ENCODE data around the gene NCOR2. TPM values are rescaled to one million over a fixed set of nuclear protein-coding genes. Genes with fewer than 3 reads are reported as not detected.

The NCOR2 gene
- total and polyA plus RNA-seq, 12 donors = 16.9 to 243 (median 173) TPM

DNA sequence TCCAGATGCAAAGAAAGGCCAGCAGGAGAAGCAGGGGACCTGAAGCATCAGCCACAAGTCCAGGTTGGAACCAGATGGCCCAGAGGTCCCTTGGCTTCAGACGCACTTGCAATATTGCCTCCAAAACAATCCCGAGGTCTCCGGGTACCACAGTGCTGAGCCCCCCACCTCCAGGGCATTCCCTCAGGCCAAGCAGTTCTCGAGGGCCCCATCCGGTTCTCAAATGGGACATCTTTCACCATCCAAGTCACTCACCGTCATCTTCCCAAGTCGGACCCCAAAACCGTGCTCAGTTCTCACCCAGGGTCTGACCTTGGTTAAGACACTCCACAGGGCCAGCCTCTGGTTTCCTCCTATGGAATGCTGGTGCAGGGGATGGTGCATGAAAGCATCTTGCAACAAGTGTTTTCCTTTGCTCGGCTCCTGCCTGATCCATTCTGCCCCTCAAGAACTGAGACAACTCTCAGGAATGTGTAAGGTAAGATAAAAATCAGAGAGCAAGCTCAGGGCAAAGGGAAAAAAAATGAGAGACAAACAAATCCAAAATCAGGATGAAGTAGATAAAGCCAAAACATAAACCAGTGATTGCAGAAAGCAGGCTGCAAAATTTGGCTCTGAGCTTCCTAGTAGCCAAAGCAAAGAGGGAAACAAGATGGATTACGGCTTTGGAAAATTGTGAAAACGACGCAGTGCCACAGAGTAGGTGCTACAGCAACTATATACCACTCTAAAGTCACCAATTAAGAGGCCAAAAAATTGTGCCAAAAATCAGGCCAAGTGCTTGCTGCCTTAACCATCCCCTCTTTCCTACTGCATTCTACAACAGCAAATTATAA is 8.0 kb downstream of the NCOR2 start:
- H3K36me3 ChIP-seq (replicated peaks in 1 of 2) = no peaks in the 10 kb centered on the region
- intact Hi-C loops (cut with DNase I) = loop anchor here in 1 of 2 donors (10.0 kb wide), 1 partner anchor 125 kb away; no protein-coding TSS in a partner anchor
- no peaks in the 10 kb centered on the region for H3K9me3 ChIP-seq (replicated peaks in 1 of 3)
- no peak overlapping the region for H3K4me3 ChIP-seq
- DNase-seq = no peak
- H3K4me1 ChIP-seq (replicated peaks in 1 of 2) = peaks cover 27 to 79% of the 10 kb centered on the region in 2 donors
- TF ChIP-seq POLR2A (IDR thresholded peaks at IDR 0.05) = no peak
- TF ChIP-seq, protein P1, sequence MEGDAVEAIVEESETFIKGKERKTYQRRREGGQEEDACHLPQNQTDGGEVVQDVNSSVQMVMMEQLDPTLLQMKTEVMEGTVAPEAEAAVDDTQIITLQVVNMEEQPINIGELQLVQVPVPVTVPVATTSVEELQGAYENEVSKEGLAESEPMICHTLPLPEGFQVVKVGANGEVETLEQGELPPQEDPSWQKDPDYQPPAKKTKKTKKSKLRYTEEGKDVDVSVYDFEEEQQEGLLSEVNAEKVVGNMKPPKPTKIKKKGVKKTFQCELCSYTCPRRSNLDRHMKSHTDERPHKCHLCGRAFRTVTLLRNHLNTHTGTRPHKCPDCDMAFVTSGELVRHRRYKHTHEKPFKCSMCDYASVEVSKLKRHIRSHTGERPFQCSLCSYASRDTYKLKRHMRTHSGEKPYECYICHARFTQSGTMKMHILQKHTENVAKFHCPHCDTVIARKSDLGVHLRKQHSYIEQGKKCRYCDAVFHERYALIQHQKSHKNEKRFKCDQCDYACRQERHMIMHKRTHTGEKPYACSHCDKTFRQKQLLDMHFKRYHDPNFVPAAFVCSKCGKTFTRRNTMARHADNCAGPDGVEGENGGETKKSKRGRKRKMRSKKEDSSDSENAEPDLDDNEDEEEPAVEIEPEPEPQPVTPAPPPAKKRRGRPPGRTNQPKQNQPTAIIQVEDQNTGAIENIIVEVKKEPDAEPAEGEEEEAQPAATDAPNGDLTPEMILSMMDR (IDR thresholded peaks at IDR 0.05) = no peak
- H3K27ac ChIP-seq = peak overlapping the region in 1 of 5 donors; percentile 12
- no peaks in the 10 kb centered on the region for H3K27me3 ChIP-seq
- 83 to 88% (median 85%) methylated on average over 6 to 12 of the region's 12 CpGs for WGBS, 4 donors

DNA sequence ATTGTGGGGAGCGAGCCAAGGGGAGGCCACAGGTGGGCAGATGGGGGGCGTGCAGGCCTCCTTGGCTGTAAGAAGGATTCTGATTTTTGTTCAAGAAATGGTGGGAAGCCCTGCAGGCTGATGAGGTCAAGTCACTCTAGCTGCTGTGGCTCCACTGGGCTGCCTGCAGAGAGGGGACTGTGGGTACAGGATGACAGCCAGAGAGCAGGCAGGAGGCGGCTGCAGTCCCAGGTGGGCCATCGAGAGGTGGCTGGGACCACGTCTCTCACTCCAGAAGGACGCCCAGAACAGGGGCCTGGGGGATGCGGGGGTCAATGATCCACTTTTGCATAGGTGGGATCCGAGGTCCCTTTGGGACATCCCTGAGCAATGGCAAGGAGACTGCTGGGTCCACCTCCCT is 9.1 kb downstream of the NCOR2 start:
- H3K4me1 ChIP-seq (replicated peaks in 1 of 2) = peaks cover 23 to 81% of the 10 kb centered on the region in 2 donors
- peak overlapping the region in 1 of 5 donors; percentile 59 for H3K27ac ChIP-seq

DNA sequence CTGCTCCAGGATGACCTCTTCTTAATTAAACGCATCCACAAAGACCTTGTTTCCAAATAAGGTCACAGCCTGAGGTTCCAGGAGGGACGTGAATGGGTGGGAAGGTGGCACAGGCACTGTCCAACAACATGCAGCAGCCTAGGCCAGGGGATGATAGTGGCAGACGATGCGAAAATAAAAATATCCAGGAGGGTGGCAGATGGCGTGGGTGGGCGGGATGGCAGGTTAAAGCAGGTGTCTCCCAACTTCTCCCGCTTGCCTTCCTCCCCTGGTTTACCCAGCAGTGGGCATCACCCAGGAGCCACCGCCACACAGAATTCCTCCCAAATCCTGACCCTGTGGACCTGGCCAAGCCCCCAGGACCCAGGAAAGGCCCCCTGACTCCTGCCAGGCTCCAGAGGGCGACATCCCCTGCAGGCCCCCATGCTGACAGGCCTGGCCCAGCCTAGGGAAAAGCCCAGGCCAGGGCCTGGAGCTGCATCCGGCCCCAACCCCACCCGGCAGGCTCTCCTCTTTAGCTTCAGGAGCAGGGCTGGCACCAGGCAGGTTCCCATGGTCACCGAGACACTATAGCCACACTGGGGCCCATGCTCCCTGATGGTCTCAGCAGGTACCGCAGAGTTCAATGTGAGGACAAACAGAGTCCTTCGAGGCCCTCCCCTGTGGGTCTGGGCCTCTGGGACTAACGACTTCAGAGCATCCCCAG is 9.7 kb downstream of the NCOR2 start:
- H3K36me3 ChIP-seq (replicated peaks in 1 of 2) = no peaks in the 10 kb centered on the region
- no peak for TF ChIP-seq POLR2A (IDR thresholded peaks at IDR 0.05)
- TF ChIP-seq, protein P1 (IDR thresholded peaks at IDR 0.05) = no peak

More for the DNA sequence above, 9.1 kb downstream of the NCOR2 start:
- Histone ChIP-seq H3K36me3 (replicated peaks in 1 of 2) (no peaks in the 10 kb centered on the region), H3K4me3 (no peak overlapping the region), H3K27me3 (no peaks in the 10 kb centered on the region), H3K9me3 (replicated peaks in 1 of 3) (no peaks in the 10 kb centered on the region)
- intact Hi-C loops (cut with DNase I) = no loop called here
- DNase-seq = no peak
- TF ChIP-seq, protein P1 (IDR thresholded peaks at IDR 0.05) = no peak
- no peak for TF ChIP-seq POLR2A (IDR thresholded peaks at IDR 0.05)
- WGBS, 4 donors = 81 to 91% (median 83%) methylated on average over 3 to 8 of the region's 8 CpGs

DNA sequence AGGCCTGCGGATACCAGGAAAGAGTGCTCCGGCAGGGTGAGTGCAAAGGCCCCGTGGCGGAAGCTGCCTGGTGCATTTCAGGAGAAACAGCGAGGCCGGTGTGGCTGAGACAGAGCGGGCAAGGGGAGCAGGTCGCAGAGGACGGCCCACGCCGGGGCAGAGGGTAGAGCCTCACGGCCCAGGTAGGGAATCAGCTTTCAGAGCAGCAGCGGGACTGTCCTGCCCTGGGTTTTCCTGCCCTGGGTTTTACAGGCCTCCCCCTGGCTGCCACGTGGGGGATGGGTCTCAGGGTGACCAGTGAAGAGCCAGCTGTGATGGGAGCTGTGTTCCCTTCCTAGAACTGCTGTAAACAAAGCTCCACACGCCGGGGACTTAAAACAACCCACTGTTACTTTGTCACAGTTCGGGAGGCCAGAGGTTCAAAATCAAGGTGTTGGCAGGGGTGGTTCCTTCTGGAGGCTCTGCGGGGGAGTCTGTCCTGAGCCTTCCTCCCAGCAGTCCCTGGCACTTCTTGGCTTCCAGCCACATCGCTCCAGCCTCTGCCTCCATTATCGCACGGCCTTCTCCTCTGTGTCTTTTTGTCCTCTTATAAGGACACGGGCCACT is 10.4 kb downstream of the NCOR2 start:
- intact Hi-C loops (cut with DNase I) = no loop called here
- 62 to 74% (median 69%) methylated on average over 22 of the region's 22 CpGs for WGBS, 4 donors
- no peak overlapping the region for H3K4me3 ChIP-seq
- H3K4me1 ChIP-seq (replicated peaks in 1 of 2) = peaks cover 17 to 81% of the 10 kb centered on the region in 2 donors
- DNase-seq = peak in 2 of 7 donors; percentile 41 to 54
- H3K27ac ChIP-seq = peak overlapping the region in 1 of 5 donors; percentile 59
- H3K27me3 ChIP-seq = no peaks in the 10 kb centered on the region
- TF ChIP-seq, protein P1 (IDR thresholded peaks at IDR 0.05) = peak in 1 of 6 experiments; percentile 9
- no peak for TF ChIP-seq POLR2A (IDR thresholded peaks at IDR 0.05)
- no peaks in the 10 kb centered on the region for H3K36me3 ChIP-seq (replicated peaks in 1 of 2)
- H3K9me3 ChIP-seq (replicated peaks in 1 of 3) = no peaks in the 10 kb centered on the region

More for the DNA sequence above, 9.7 kb downstream of the NCOR2 start:
- H3K4me1 ChIP-seq (replicated peaks in 1 of 2) = peaks cover 23 to 81% of the 10 kb centered on the region in 2 donors
- H3K9me3 ChIP-seq (replicated peaks in 1 of 3) = no peaks in the 10 kb centered on the region
- DNase-seq = peak in 1 of 7 donors; percentile 81
- no peak overlapping the region for H3K4me3 ChIP-seq
- no peaks in the 10 kb centered on the region for H3K27me3 ChIP-seq
- intact Hi-C loops (cut with DNase I) = no loop called here
- WGBS, 4 donors = 63 to 72% (median 68%) methylated on average over 8 to 15 of the region's 15 CpGs
- H3K27ac ChIP-seq = peak overlapping the region in 2 of 5 donors; percentile 17 to 59
